Sigmoid colon (tissue), 7 donors: Measurements from ENCODE around the gene NRXN3. TPM values are rescaled to one million over a fixed set of nuclear protein-coding genes. Genes with fewer than 3 reads are reported as not detected.

Experiments used
- DNase-seq: peaks from one replicate; pipeline ENCODE4 v3.0.0-alpha.2; 2019
- H3K27ac ChIP-seq, 4 donors: fragments of 200-600 bp; sonication (generic); one replicate each; pipeline ENCODE4 v1.5.1; 2016 to 2019; ENCODE audit warnings: mild to moderate bottlenecking in 1 of 4
- H3K27me3 ChIP-seq, 3 donors: fragments of 200-600 bp; sonication (generic); one replicate each; pipeline ENCODE4 v1.5.1; 2019; ENCODE audit warnings: mild to moderate bottlenecking in 1 of 3
- H3K36me3 ChIP-seq, 4 donors: fragments of 200-600 bp; sonication (generic); one replicate each; pipeline ENCODE4 v1.5.1; 2016 to 2019
- H3K4me1 ChIP-seq, 4 donors: fragments of 200-600 bp; sonication (generic); one replicate each; pipeline ENCODE4 v1.5.1; 2017 to 2019
- H3K4me3 ChIP-seq, 4 donors: fragments of 200-600 bp; sonication (generic); one replicate each; pipeline ENCODE4 v1.5.1; 2017 to 2019; ENCODE audit warnings: mild to moderate bottlenecking in 2 of 4, moderate library complexity in 1 of 4
- H3K9me3 ChIP-seq, 4 donors: fragments of 200-600 bp in 3 of 4; sonication (generic) in 3 of 4; one replicate each; pipeline versions ENCODE4 v1.5.1 to v1.6.1; 2013 to 2019
- EP300 ChIP-seq, 4 donors: sonication (generic); formaldehyde crosslinking; IDR thresholded peaks; one replicate each; pipeline ENCODE4 v1.6.1; 2017; ENCODE audit warnings: antibody characterized with exemption in 4 of 4
- POLR2A ChIP-seq, 2 donors: fragments of 450-650 bp; IDR thresholded peaks; one replicate each; pipeline ENCODE4 v1.6.1; 2016; ENCODE audit warnings: antibody characterized with exemption in 2 of 2, mild to moderate bottlenecking in 2 of 2, moderate library complexity in 2 of 2
- POLR2AphosphoS5 ChIP-seq, 4 donors: sonication (generic); formaldehyde crosslinking; IDR thresholded peaks; one replicate each; pipeline ENCODE4 v1.6.1; 2017; ENCODE audit warnings: antibody characterized with exemption in 4 of 4
- WGBS, 2 donors: extraction: QIAGEN DNeasy Blood & Tissue Kit; methylation state at CpG; one replicate each; pipeline ENCODE4 v1.1.7; 2013; 5-methylcytosine and 5-hydroxymethylcytosine counted together
- intact Hi-C: fragments of 100-400 bp; cut with DNase I; formaldehyde crosslinking; loops from one replicate; pipeline ENCODE4 v1.15.1; 2023
- polyA plus RNA-seq, 3 donors: library from polyadenylated mRNA; stranded (reverse); fragments of 200-250 nt; gene quantifications; one replicate each; pipeline ENCODE4 v1.2.3, GENCODE V29; 2013
- total RNA-seq, 4 donors: library from RNA; depleted of rRNA; stranded (reverse); fragments of >200 nt; gene quantifications; one replicate each; pipeline ENCODE4 v1.1.0, GENCODE V29; 2016
- TF ChIP-seq, protein P1 (sequence below), 4 experiments: fragments of 450-650 bp in 3 of 4; fragments of 200-600 bp in 1 of 4; IDR thresholded peaks; one replicate each; pipeline ENCODE4 v1.5.1; 2016 to 2019; ENCODE audit warnings: antibody characterized with exemption in 4 of 4, mild to moderate bottlenecking in 3 of 4, moderate library complexity in 2 of 4
- donor health status: healthy with polysubstance abuse.
- donor health status: Bipolar disorder and iron deficiency.
- donor health status: healthy.

The NRXN3 gene
- total and polyA plus RNA-seq, 7 donors, result 0.23 to 46.3 (median 23.2) TPM

- Histone ChIP-seq H3K4me1 (peaks cover 0 to 28% (median 9%) of the 10 kb centered on the region in 4 donors), H3K4me3 (no peak overlapping the region), H3K9me3 (no peaks in the 10 kb centered on the region), H3K27me3 (no peaks in the 10 kb centered on the region), H3K36me3 (no peaks in the 10 kb centered on the region), H3K27ac (no peak overlapping the region)
- no peak for DNase-seq
- TF ChIP-seq EP300 (IDR thresholded peaks at IDR 0.05) (no peak), POLR2AphosphoS5 (IDR thresholded peaks at IDR 0.05) (no peak)
- 66 to 79% methylated on average over 3 of the region's 3 CpGs for WGBS, 2 donors
- intact Hi-C loops, result no loop called here
Observed at GRCh38 chr14:79841433-79841832, 1671.3 kb downstream of the NRXN3 start.

GRCh38 chr14:79842270-79842669 is 1672.1 kb downstream of the NRXN3 start:
- H3K9me3 ChIP-seq, result no peaks in the 10 kb centered on the region
- no peaks in the 10 kb centered on the region for H3K27me3 ChIP-seq
- H3K4me3 ChIP-seq, result no peak overlapping the region
- intact Hi-C loops, result no loop called here
- H3K4me1 ChIP-seq, result peaks cover 0 to 28% (median 9%) of the 10 kb centered on the region in 4 donors
- DNase-seq, result peak; percentile 65
- H3K27ac ChIP-seq, result no peak overlapping the region
- WGBS, 2 donors, result 63 to 69% methylated on average over 3 of the region's 3 CpGs
- no peak for TF ChIP-seq POLR2A (IDR thresholded peaks at IDR 0.05)
- peak in 1 of 4 donors; percentile 17 for TF ChIP-seq POLR2AphosphoS5 (IDR thresholded peaks at IDR 0.05)
- H3K36me3 ChIP-seq, result no peaks in the 10 kb centered on the region

DNA sequence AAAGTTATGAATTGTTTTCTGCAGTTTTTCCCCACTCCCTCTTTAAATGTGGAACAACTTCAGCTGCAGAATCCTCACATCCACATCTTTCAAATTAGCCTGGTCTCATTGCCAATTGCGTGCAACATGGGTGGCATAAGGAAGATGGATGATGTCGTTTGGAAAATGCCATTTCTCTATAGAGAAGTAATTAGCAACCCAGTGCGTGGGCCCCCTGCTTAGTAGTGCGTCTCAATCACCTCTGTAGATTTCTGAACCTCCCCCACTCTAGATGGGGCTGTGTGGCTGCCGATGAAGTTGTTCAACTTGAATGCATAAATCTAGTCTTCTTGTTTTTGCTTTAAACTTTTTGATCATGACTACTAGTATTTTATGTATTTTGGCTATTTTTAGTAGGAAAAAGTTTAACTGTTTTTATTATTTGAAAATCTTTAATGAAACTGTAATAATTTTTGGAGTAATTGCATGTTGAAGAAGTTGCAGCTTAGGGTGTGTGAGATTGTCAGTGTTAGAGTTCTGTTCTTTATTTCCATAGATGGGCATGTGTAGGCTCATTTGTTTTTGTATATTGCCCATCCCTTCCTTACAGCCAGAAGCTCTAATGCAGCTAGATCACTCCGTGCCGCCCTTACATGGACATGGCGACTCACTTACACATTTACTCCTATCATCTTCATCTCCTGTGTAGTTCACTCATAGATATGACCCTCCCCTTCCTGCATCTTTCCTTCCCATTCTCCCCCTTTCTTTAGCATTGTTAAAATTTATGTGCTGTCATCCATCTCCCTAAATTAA is 1683.0 kb downstream of the NRXN3 start:
- no peaks in the 10 kb centered on the region for H3K36me3 ChIP-seq
- WGBS, 2 donors, result 72 to 85% methylated on average over 8 of the region's 8 CpGs
- H3K9me3 ChIP-seq, result no peaks in the 10 kb centered on the region
- H3K27ac ChIP-seq, result no peak overlapping the region
- DNase-seq, result no peak
- no peaks in the 10 kb centered on the region for H3K27me3 ChIP-seq
- H3K4me3 ChIP-seq, result no peak overlapping the region
- no peaks in the 10 kb centered on the region for H3K4me1 ChIP-seq
- TF ChIP-seq POLR2AphosphoS5 (IDR thresholded peaks at IDR 0.05) (no peak), EP300 (IDR thresholded peaks at IDR 0.05) (no peak), POLR2A (IDR thresholded peaks at IDR 0.05) (no peak)
- TF ChIP-seq, protein P1, sequence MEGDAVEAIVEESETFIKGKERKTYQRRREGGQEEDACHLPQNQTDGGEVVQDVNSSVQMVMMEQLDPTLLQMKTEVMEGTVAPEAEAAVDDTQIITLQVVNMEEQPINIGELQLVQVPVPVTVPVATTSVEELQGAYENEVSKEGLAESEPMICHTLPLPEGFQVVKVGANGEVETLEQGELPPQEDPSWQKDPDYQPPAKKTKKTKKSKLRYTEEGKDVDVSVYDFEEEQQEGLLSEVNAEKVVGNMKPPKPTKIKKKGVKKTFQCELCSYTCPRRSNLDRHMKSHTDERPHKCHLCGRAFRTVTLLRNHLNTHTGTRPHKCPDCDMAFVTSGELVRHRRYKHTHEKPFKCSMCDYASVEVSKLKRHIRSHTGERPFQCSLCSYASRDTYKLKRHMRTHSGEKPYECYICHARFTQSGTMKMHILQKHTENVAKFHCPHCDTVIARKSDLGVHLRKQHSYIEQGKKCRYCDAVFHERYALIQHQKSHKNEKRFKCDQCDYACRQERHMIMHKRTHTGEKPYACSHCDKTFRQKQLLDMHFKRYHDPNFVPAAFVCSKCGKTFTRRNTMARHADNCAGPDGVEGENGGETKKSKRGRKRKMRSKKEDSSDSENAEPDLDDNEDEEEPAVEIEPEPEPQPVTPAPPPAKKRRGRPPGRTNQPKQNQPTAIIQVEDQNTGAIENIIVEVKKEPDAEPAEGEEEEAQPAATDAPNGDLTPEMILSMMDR (IDR thresholded peaks at IDR 0.05), result no peak
- intact Hi-C loops, result no loop called here

DNA sequence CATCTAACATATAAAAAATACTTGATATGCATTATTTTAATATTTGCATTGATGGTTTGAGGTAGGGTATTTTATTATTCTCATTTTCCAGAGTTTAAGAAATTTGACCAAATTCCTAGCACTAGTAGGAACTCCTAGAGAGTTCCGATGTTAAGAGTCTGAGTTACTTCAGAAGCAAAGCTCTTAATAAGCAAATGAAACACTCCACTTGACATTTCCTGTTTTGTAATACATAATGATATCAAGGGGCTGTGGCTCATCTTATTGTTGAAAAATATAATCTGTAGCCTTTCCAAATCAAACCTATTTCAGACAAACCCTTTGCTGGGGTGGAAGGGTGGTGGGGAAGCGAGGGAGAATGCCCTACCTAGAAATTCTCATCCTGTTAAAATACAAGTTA is 1685.6 kb downstream of the NRXN3 start:
- DNase-seq, result no peak
- Histone ChIP-seq H3K27ac (no peak overlapping the region), H3K9me3 (no peaks in the 10 kb centered on the region), H3K4me1 (no peaks in the 10 kb centered on the region), H3K27me3 (no peaks in the 10 kb centered on the region), H3K36me3 (no peaks in the 10 kb centered on the region), H3K4me3 (no peak overlapping the region)
- 89 to 90% methylated on average over 2 of the region's 2 CpGs for WGBS, 2 donors
- intact Hi-C loops, result no loop called here
- TF ChIP-seq EP300 (IDR thresholded peaks at IDR 0.05) (no peak), POLR2A (IDR thresholded peaks at IDR 0.05) (no peak), POLR2AphosphoS5 (IDR thresholded peaks at IDR 0.05) (no peak)
- TF ChIP-seq, protein P1 (IDR thresholded peaks at IDR 0.05), result no peak

DNA sequence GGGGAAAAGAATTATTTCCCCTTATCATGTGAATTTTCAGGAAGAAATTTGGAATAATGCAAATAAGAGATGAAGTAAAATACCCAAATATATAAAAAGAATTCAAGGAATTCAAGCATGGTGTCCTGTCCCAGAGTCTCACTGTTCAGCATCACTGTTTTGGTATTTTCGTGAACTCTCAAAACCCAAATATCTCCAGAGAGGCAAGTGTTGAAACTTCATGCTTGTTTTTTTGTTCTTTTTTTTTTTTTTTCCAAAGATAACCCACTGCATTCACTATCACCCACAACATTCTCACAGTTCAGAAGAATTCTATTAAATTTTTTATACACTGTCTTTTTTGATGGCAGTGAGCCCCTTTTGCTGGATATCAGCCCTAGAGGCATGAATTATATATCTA is 1686.2 kb downstream of the NRXN3 start:
- Histone ChIP-seq H3K27ac (no peak overlapping the region), H3K27me3 (no peaks in the 10 kb centered on the region), H3K4me1 (no peaks in the 10 kb centered on the region), H3K4me3 (no peak overlapping the region), H3K9me3 (peaks cover 0 to 3% (median 0%) of the 10 kb centered on the region in 4 donors), H3K36me3 (peaks cover 0 to 2% (median 0%) of the 10 kb centered on the region in 4 donors)
- intact Hi-C loops, result no loop called here
- 75 to 82% methylated on average over 1 of the region's 1 CpG for WGBS, 2 donors
- DNase-seq, result no peak
- TF ChIP-seq, protein P1 (IDR thresholded peaks at IDR 0.05), result no peak
- TF ChIP-seq EP300 (IDR thresholded peaks at IDR 0.05), result no peak
- no peak for TF ChIP-seq POLR2AphosphoS5 (IDR thresholded peaks at IDR 0.05)
- TF ChIP-seq POLR2A (IDR thresholded peaks at IDR 0.05), result no peak
